HepG2 (cell line): ENCODE data around the gene ESRRG. TPM values are rescaled to one million over a fixed set of nuclear protein-coding genes. Genes with fewer than 3 reads are reported as not detected.
A peak's percentile ranks its signal among the peaks of the same experiment; 100 is the strongest.

Experiments
- ATAC-seq: fragments of 200-7000 bp; cut with Tn5 transposase; 3 replicates; pipeline ENCODE4 v1.9.1; 2020; ENCODE audit warnings: mild to moderate bottlenecking, moderate library complexity
- BruUV-seq: library from RNA; stranded (reverse); fragments of 400-500 nt; replicated peaks from 2 replicates; lab custom pipeline; 2021; lab: Mats Ljungman, UMichigan
- CTCF ChIA-PET: fragments of 300-600 bp; formaldehyde crosslinking; extraction: SDS; loops from one replicate; lab custom pipeline; 2021; ENCODE audit warnings: low total read pairs, inconsistent platforms, low intra/inter-chr PET ratio; lab: Yijun Ruan, JAX
- POLR2A ChIA-PET: fragments of 350-600 bp; sonication (Branson Sonifier 250); formaldehyde crosslinking; loops from one replicate; lab custom pipeline; 2020; ENCODE audit warnings: antibody characterized with exemption, inconsistent platforms; lab: Yijun Ruan, JAX
- DNase-seq: peaks from one replicate; pipeline ENCODE4 v3.0.0-alpha.2; 2015; ENCODE audit warnings: low spot score
- FAIRE-seq: peaks from 3 replicates; lab custom pipeline; 2011; peaks lifted over from hg19 to GRCh38; lab: Jason Lieb, UNC
- H2AFZ ChIP-seq: one replicate; pipeline ENCODE4 v1.6.1; 2011; ENCODE audit warnings: low read length, inconsistent platforms
- H3K27ac ChIP-seq: fragments of 300-600 bp; 3 replicates; pipeline ENCODE4 v1.8.0; 2011; ENCODE audit warnings: mixed run types, mild to moderate bottlenecking, mixed read lengths, low read length, inconsistent platforms; ENCODE audit not compliant: insufficient read depth; ENCODE audit errors: extremely low read length
- H3K27me3 ChIP-seq, 2 experiments: fragments of 200-600 bp in 1 of 2; 2 replicates in 1 of 2; 3 replicates in 1 of 2; pipeline versions ENCODE4 v1.6.0 to v1.8.0; 2011; ENCODE audit warnings: low read length in 2 of 2, mild to moderate bottlenecking in 2 of 2, moderate library complexity in 2 of 2, inconsistent platforms in 1 of 2; ENCODE audit not compliant: insufficient read depth in 2 of 2, control insufficient read depth in 1 of 2
- H3K36me3 ChIP-seq, 2 experiments: fragments of 200-600 bp in 1 of 2; replicated peaks in 1 of 2; 2 replicates in 1 of 2; 3 replicates in 1 of 2; pipeline versions ENCODE4 v1.5.1 to v1.8.0; 2011; ENCODE audit warnings: low read length in 2 of 2, inconsistent platforms in 1 of 2; ENCODE audit not compliant: insufficient read depth in 2 of 2, control insufficient read depth in 1 of 2
- H3K4me1 ChIP-seq: 2 replicates; pipeline ENCODE4 v1.5.1; 2012; ENCODE audit warnings: low read length, inconsistent platforms; ENCODE audit not compliant: insufficient read depth
- H3K4me2 ChIP-seq: 2 replicates; pipeline ENCODE4 v1.6.0; 2011; ENCODE audit warnings: low read depth, low read length, inconsistent platforms
- H3K4me3 ChIP-seq, 3 experiments: fragments of 200-600 bp in 1 of 3; sonication (generic), shearing (Covaris generic) in 1 of 3; replicated peaks in 1 of 3; 2 replicates each; pipeline ENCODE4 v1.5.1; 2011 to 2016; ENCODE audit warnings: low read length in 3 of 3, inconsistent platforms in 2 of 3, low read depth in 2 of 3, mild to moderate bottlenecking in 2 of 3, control low read depth in 1 of 3, mixed read lengths in 1 of 3; ENCODE audit not compliant: insufficient read depth in 1 of 3
- H3K79me2 ChIP-seq: one replicate; pipeline ENCODE4 v1.6.1; 2011; ENCODE audit warnings: low read length, inconsistent platforms; ENCODE audit not compliant: insufficient read depth
- H3K9ac ChIP-seq: 2 replicates; pipeline ENCODE4 v1.6.0; 2011; ENCODE audit warnings: mild to moderate bottlenecking, low read depth, low read length, inconsistent platforms; ENCODE audit not compliant: insufficient read depth
- H3K9me3 ChIP-seq: 2 replicates; pipeline ENCODE4 v1.5.1; 2012; ENCODE audit warnings: mild to moderate bottlenecking, low read length
- H4K20me1 ChIP-seq: 2 replicates; pipeline ENCODE4 v1.6.0; 2011; ENCODE audit warnings: inconsistent platforms, mild to moderate bottlenecking, low read length, moderate library complexity; ENCODE audit not compliant: insufficient read depth
- ATM ChIP-seq: fragments of 450-650 bp; IDR thresholded peaks from 2 replicates; pipeline ENCODE4 v1.7.1; 2017; ENCODE audit warnings: mild to moderate bottlenecking, borderline replicate concordance
- KDM6A ChIP-seq: IDR thresholded peaks from 2 replicates; pipeline ENCODE4 v1.6.1; 2016; ENCODE audit warnings: low read depth
- MBD4 ChIP-seq: IDR thresholded peaks from 2 replicates; pipeline ENCODE4 v1.6.1; 2012; ENCODE audit warnings: low read length, inconsistent platforms, borderline replicate concordance
- ZNF773 ChIP-seq: sonication (generic); formaldehyde crosslinking; IDR thresholded peaks from 2 replicates; pipeline ENCODE4 v1.4.0; 2020; ENCODE audit warnings: missing genetic modification reagents, borderline replicate concordance
- WGBS: methylation state at CpG from one replicate; pipeline ENCODE4 v1.1.6; 2017; ENCODE audit warnings: low lambda C conversion rate; 5-methylcytosine and 5-hydroxymethylcytosine counted together
- in situ Hi-C: cut with HindIII; loops from 2 replicates; pipeline ENCODE4 v1.10.0; 2017; ENCODE audit warnings: low pct_unique_long_range_greater_than_20kb; ENCODE audit not compliant: extremely low pct_ligation_motif_present
- intact Hi-C: fragments of 100-400 bp; cut with micrococcal nuclease; formaldehyde crosslinking; loops from one replicate; pipeline ENCODE4 v1.10.0; 2022; ENCODE audit not compliant: unreplicated experiment
- polyA plus RNA-seq, 8 experiments: library from polyadenylated mRNA; depleted of rRNA in 3 of 8; stranded (reverse) in 7 of 8; unstranded in 1 of 8; fragments of >200 nt; fragmentation: Illumina TruSeq in 4 of 8; extraction: Trizol in 4 of 8; gene quantifications; 2 replicates each; pipeline versions ENCODE4 v1.2.1 to v1.2.3, GENCODE V29; 2011 to 2016; ENCODE audit warnings: low read depth in 4 of 8, missing spikeins in 1 of 8, mixed read lengths in 1 of 8; ENCODE audit not compliant: insufficient read depth in 1 of 8
- total RNA-seq, 5 experiments: library from RNA; depleted of rRNA; stranded (reverse); fragments of >200 nt; fragmentation: Illumina TruSeq; extraction: Trizol; gene quantifications; 2 replicates each; pipeline ENCODE4 v1.2.3, GENCODE V29; 2016; ENCODE audit warnings: low read depth in 1 of 5
- TF ChIP-seq, protein P1 (sequence below): sonication (generic); formaldehyde crosslinking; IDR thresholded peaks from 2 replicates; pipeline ENCODE4 v1.4.0; 2020; ENCODE audit warnings: mild to moderate bottlenecking, missing genetic modification reagents, borderline replicate concordance
- TF ChIP-seq, protein P2 (sequence below): fragments of 450-650 bp; IDR thresholded peaks from 2 replicates; pipeline ENCODE4 v1.6.1; 2016
- TF ChIP-seq, protein P3 (sequence below): sonication (generic); formaldehyde crosslinking; IDR thresholded peaks from 2 replicates; pipeline ENCODE4 v1.4.0; 2020; ENCODE audit warnings: mild to moderate bottlenecking, missing genetic modification reagents

The ESRRG gene
- total and polyA plus RNA-seq, 2 of the 13 experiments (the other 11 are each of a cell fraction or from before 2014, with no cell fraction given) = not detected

DNA sequence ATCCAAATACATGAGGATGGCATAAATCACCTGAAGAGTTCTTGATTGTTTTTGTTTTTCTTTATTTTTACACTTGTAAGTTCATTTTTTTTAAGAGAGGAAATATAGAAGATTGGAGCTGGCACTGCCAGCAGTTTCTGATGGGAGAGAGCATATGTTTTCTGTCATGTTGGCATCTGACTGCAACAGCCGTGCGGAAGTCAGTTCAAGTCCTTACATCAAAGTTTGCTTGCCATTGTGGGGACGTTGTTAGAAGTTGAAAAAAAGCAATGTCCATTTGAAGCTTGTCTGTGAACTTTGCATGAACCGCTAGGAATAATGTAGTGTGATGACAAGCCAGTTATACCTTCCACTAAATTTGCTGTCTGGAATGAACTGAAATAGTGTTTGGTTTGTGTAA lies 173.4 kb downstream of the ESRRG start (continued):
- TF ChIP-seq, protein P1, sequence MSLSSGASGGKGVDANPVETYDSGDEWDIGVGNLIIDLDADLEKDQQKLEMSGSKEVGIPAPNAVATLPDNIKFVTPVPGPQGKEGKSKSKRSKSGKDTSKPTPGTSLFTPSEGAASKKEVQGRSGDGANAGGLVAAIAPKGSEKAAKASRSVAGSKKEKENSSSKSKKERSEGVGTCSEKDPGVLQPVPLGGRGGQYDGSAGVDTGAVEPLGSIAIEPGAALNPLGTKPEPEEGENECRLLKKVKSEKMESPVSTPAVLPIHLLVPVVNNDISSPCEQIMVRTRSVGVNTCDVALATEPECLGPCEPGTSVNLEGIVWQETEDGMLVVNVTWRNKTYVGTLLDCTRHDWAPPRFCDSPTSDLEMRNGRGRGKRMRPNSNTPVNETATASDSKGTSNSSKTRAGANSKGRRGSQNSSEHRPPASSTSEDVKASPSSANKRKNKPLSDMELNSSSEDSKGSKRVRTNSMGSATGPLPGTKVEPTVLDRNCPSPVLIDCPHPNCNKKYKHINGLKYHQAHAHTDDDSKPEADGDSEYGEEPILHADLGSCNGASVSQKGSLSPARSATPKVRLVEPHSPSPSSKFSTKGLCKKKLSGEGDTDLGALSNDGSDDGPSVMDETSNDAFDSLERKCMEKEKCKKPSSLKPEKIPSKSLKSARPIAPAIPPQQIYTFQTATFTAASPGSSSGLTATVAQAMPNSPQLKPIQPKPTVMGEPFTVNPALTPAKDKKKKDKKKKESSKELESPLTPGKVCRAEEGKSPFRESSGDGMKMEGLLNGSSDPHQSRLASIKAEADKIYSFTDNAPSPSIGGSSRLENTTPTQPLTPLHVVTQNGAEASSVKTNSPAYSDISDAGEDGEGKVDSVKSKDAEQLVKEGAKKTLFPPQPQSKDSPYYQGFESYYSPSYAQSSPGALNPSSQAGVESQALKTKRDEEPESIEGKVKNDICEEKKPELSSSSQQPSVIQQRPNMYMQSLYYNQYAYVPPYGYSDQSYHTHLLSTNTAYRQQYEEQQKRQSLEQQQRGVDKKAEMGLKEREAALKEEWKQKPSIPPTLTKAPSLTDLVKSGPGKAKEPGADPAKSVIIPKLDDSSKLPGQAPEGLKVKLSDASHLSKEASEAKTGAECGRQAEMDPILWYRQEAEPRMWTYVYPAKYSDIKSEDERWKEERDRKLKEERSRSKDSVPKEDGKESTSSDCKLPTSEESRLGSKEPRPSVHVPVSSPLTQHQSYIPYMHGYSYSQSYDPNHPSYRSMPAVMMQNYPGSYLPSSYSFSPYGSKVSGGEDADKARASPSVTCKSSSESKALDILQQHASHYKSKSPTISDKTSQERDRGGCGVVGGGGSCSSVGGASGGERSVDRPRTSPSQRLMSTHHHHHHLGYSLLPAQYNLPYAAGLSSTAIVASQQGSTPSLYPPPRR (CRISPR knock-in tag) = no peak
- no peak for TF ChIP-seq MBD4
- TF ChIP-seq ATM = no peak

DNA sequence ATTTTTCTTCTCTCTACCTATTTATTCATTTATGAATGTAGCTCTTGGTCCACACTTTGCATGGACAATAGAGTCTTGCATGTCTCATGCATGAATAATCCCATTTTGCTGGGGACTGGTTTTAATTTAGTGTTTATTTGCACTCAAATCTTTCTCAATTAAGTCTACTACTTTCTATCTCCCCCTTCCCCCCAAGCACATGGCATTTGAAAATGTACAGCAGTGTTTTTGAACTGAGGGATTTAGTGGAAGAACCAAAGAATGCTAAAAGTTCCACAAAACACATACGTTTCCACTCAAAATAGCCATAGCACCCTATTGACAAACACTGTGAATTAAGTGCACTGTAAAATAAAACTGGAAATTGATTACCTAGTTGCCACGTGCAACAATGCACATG lies 180.5 kb downstream of the ESRRG start:
- intact Hi-C loops = no loop called here
- Histone ChIP-seq H3K4me1 (no peaks in the 10 kb centered on the region), H3K36me3 (no peaks in the 10 kb centered on the region), H3K27ac (no peak overlapping the region), H3K4me2 (no peak overlapping the region), H2AFZ (no peak overlapping the region), H3K4me3 (no peak overlapping the region), H3K9me3 (no peaks in the 10 kb centered on the region), H4K20me1 (no peaks in the 10 kb centered on the region), H3K79me2 (no peaks in the 10 kb centered on the region), H3K27me3 (no peaks in the 10 kb centered on the region), H3K9ac (no peak overlapping the region)
- ChIA-PET POLR2A (no interaction called here), CTCF (no interaction called here)
- no TSS peak for BruUV-seq
- TF ChIP-seq ZNF773 (CRISPR knock-in tag) (no peak), KDM6A (CRISPR knock-in tag) (no peak)
- TF ChIP-seq, protein P2, sequence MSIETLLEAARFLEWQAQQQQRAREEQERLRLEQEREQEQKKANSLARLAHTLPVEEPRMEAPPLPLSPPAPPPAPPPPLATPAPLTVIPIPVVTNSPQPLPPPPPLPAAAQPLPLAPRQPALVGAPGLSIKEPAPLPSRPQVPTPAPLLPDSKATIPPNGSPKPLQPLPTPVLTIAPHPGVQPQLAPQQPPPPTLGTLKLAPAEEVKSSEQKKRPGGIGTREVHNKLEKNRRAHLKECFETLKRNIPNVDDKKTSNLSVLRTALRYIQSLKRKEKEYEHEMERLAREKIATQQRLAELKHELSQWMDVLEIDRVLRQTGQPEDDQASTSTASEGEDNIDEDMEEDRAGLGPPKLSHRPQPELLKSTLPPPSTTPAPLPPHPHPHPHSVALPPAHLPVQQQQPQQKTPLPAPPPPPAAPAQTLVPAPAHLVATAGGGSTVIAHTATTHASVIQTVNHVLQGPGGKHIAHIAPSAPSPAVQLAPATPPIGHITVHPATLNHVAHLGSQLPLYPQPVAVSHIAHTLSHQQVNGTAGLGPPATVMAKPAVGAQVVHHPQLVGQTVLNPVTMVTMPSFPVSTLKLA = 0 out of 2 replicates have a peak, but pooled peaks have one; percentile 18
- TF ChIP-seq, protein P3, sequence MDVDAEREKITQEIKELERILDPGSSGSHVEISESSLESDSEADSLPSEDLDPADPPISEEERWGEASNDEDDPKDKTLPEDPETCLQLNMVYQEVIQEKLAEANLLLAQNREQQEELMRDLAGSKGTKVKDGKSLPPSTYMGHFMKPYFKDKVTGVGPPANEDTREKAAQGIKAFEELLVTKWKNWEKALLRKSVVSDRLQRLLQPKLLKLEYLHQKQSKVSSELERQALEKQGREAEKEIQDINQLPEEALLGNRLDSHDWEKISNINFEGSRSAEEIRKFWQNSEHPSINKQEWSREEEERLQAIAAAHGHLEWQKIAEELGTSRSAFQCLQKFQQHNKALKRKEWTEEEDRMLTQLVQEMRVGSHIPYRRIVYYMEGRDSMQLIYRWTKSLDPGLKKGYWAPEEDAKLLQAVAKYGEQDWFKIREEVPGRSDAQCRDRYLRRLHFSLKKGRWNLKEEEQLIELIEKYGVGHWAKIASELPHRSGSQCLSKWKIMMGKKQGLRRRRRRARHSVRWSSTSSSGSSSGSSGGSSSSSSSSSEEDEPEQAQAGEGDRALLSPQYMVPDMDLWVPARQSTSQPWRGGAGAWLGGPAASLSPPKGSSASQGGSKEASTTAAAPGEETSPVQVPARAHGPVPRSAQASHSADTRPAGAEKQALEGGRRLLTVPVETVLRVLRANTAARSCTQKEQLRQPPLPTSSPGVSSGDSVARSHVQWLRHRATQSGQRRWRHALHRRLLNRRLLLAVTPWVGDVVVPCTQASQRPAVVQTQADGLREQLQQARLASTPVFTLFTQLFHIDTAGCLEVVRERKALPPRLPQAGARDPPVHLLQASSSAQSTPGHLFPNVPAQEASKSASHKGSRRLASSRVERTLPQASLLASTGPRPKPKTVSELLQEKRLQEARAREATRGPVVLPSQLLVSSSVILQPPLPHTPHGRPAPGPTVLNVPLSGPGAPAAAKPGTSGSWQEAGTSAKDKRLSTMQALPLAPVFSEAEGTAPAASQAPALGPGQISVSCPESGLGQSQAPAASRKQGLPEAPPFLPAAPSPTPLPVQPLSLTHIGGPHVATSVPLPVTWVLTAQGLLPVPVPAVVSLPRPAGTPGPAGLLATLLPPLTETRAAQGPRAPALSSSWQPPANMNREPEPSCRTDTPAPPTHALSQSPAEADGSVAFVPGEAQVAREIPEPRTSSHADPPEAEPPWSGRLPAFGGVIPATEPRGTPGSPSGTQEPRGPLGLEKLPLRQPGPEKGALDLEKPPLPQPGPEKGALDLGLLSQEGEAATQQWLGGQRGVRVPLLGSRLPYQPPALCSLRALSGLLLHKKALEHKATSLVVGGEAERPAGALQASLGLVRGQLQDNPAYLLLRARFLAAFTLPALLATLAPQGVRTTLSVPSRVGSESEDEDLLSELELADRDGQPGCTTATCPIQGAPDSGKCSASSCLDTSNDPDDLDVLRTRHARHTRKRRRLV (CRISPR knock-in tag) = no peak
- 0% methylated on average over 1 of the region's 2 CpGs for WGBS
- FAIRE-seq (no peak), ATAC-seq (no peak), DNase-seq (no peak)
- in situ Hi-C loops = no loop called here
